Measurements from ENCODE around the gene DPM3.
A peak's percentile ranks its signal among the peaks of the same experiment; 100 is the strongest.

Gene DPM3

DNA sequence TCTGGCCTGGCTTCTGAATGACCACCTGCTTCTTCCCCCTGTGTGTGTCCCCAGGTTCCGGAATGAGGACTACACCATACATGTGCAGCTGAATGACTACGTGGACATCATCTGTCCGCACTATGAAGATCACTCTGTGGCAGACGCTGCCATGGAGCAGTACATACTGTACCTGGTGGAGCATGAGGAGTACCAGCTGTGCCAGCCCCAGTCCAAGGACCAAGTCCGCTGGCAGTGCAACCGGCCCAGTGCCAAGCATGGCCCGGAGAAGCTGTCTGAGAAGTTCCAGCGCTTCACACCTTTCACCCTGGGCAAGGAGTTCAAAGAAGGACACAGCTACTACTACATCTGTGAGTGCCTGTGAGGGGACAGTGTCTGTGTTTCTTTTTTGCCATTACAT is 9.0 kb downstream of the DPM3 start:
- H3K27me3 ChIP-seq = peaks cover 45% of the 10 kb centered on the region
- no peak overlapping the region for H3K27ac ChIP-seq
- H3K36me3 ChIP-seq = no peaks in the 10 kb centered on the region
- H3K9me3 ChIP-seq = no peaks in the 10 kb centered on the region
- TF ChIP-seq, protein P1, sequence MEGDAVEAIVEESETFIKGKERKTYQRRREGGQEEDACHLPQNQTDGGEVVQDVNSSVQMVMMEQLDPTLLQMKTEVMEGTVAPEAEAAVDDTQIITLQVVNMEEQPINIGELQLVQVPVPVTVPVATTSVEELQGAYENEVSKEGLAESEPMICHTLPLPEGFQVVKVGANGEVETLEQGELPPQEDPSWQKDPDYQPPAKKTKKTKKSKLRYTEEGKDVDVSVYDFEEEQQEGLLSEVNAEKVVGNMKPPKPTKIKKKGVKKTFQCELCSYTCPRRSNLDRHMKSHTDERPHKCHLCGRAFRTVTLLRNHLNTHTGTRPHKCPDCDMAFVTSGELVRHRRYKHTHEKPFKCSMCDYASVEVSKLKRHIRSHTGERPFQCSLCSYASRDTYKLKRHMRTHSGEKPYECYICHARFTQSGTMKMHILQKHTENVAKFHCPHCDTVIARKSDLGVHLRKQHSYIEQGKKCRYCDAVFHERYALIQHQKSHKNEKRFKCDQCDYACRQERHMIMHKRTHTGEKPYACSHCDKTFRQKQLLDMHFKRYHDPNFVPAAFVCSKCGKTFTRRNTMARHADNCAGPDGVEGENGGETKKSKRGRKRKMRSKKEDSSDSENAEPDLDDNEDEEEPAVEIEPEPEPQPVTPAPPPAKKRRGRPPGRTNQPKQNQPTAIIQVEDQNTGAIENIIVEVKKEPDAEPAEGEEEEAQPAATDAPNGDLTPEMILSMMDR (IDR thresholded peaks at IDR 0.05) = no peak
- H3K4me3 ChIP-seq (ENCODE audit: low read depth in 1 of 2, low read length in 1 of 2) = no peak overlapping the region
- H3K4me1 ChIP-seq (ENCODE audit: control insufficient read depth in 1 of 2, insufficient read depth in 1 of 2, low read depth in 1 of 2, low read length in 1 of 2) = peaks cover 37 to 38% of the 10 kb centered on the region in 2 experiments

DNA sequence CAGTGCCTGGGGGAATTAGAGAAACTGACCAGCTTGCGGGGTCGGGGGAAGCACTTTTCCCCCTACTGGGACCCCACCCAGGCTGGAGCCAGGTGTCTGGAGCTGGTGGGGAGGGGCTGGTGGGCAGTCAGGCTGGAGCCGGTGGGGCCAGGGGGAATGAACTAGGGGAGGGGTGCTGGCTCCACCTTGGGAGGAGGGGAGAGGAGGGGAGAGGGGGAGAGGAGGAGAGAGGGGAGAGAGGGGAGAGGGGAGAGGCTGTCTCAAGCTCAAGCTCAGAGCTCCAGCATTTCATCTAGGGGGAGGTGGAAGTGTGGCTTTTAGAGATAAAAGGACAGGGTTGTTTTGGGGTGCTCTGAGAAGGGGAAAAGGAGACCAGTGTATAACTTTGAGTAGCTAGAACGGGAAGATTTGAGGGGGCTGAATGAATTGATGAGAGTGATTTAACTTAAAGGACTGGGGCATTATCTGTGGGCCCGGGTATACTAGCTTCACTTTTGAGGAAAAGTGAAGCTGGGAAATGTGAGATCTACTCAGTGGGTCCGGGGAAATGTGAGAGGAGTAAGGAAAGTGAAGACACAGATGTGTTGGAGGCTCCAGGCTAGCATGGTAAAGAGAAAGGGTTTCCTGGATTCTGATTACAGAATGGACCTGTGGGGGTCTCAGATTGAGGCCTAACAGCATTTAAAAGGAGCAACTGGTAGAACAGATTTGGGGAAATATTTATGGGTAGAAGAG is 9.9 kb downstream of the DPM3 start:
- Histone ChIP-seq H3K36me3 (no peaks in the 10 kb centered on the region), H3K4me3 (ENCODE audit: low read depth in 1 of 2, low read length in 1 of 2) (no peak overlapping the region), H3K27me3 (peaks cover 54% of the 10 kb centered on the region), H3K27ac (no peak overlapping the region), H3K4me1 (ENCODE audit: control insufficient read depth in 1 of 2, insufficient read depth in 1 of 2, low read depth in 1 of 2, low read length in 1 of 2) (peaks cover 37 to 38% of the 10 kb centered on the region in 2 experiments), H3K9me3 (no peaks in the 10 kb centered on the region)
- TF ChIP-seq, protein P1 (IDR thresholded peaks at IDR 0.05) = no peak

DNA sequence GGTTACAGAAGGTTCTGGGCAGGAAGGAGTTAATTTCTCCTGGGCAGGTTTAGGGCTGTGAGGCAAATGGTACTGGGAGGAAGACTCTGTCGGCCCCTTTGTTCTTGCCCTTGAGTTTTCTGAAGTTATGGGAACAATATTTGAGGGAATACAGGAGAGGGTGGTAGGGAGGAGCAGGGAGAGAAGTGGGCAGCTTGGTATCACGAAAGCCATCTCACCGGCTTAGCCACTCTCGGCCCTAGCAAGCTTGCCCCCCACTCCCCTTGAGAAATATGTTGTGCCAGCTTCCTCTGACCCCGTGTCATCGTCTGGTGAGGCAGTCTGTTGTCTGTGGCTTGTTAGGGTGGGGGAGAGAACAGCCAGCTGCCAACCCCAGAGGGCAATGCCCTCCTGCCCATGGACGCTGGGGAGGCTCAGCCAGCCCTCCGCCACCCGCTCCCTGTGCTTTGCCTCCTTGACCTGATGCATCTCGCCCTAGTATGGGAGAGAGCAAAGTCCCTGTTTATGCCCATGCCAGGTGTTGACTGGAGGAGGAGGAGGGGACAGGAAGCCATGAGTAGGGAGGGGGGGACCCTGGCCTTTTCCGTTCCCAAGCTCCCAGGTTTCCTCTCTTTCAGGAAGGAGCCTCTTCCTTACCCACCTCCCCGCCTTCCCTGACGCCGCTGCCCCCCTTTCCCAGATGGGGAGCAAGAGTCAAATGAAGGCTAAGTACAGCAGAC is 11.4 kb downstream of the DPM3 start:
- Histone ChIP-seq H3K4me3 (ENCODE audit: low read depth in 1 of 2, low read length in 1 of 2) (no peak overlapping the region), H3K36me3 (no peaks in the 10 kb centered on the region), H3K27ac (no peak overlapping the region), H3K9me3 (no peaks in the 10 kb centered on the region), H3K27me3 (peaks cover 69% of the 10 kb centered on the region), H3K4me1 (ENCODE audit: control insufficient read depth in 1 of 2, insufficient read depth in 1 of 2, low read depth in 1 of 2, low read length in 1 of 2) (peaks cover 28 to 31% of the 10 kb centered on the region in 2 experiments)
- TF ChIP-seq, protein P1 (IDR thresholded peaks at IDR 0.05) = no peak

GRCh38 chr1:155127967-155128754 is 12.2 kb downstream of the DPM3 start:
- Histone ChIP-seq H3K9me3 (no peaks in the 10 kb centered on the region), H3K36me3 (no peaks in the 10 kb centered on the region), H3K27ac (no peak overlapping the region), H3K27me3 (peaks cover 74% of the 10 kb centered on the region), H3K4me3 (ENCODE audit: low read depth in 1 of 2, low read length in 1 of 2) (peak overlapping the region; percentile 23 to 60), H3K4me1 (ENCODE audit: control insufficient read depth in 1 of 2, insufficient read depth in 1 of 2, low read depth in 1 of 2, low read length in 1 of 2) (peaks cover 28 to 31% of the 10 kb centered on the region in 2 experiments)
- TF ChIP-seq, protein P1 (IDR thresholded peaks at IDR 0.05) = no peak

- TF ChIP-seq, protein P1 (IDR thresholded peaks at IDR 0.05) = no peak
- Histone ChIP-seq H3K27ac (no peak within 1 kb of the TSS), H3K4me3 (ENCODE audit: low read depth in 1 of 2, low read length in 1 of 2) (peak within 1 kb of the TSS; percentile 34 to 60), H3K9me3 (no peaks in the 10 kb centered on the region), H3K4me1 (ENCODE audit: control insufficient read depth in 1 of 2, insufficient read depth in 1 of 2, low read depth in 1 of 2, low read length in 1 of 2) (peaks cover 28 to 31% of the 10 kb centered on the region in 2 experiments), H3K36me3 (no peaks in the 10 kb centered on the region), H3K27me3 (peaks cover 74% of the 10 kb centered on the region)
Measured at GRCh38 chr1:155127105-155127966, 13.0 kb downstream of the DPM3 start, which contains the start of gene EFNA1. EFNA1 (plus strand) TSS chr1:155127876; CDS start chr1:155127978, 102 bp downstream.

Data from neutrophil (primary cell).